H1 (cell line): ENCODE measurements around the gene ZFP3. TPM values are rescaled to one million over a fixed set of nuclear protein-coding genes. Genes with fewer than 3 reads are reported as not detected.

Experiments used
- ATF3 ChIP-seq: IDR thresholded peaks from 2 replicates; pipeline ENCODE4 v1.6.1; 2011; ENCODE audit warnings: low read depth, mild to moderate bottlenecking, low read length; ENCODE audit not compliant: insufficient read depth
- RXRA ChIP-seq: IDR thresholded peaks from 2 replicates; pipeline ENCODE4 v1.6.1; 2011; ENCODE audit warnings: low read depth, mild to moderate bottlenecking, low read length, moderate library complexity; ENCODE audit not compliant: insufficient read depth
- TAF7 ChIP-seq: optimal IDR thresholded peaks from 2 replicates; pipeline ENCODE3; 2011; ENCODE audit warnings: low read depth, mild to moderate bottlenecking, inconsistent platforms, low read length, moderate library complexity, borderline replicate concordance
- polyA plus RNA-seq, 7 experiments: library from polyadenylated mRNA; depleted of rRNA in 3 of 7; stranded (reverse) in 5 of 7; unstranded in 2 of 7; fragments of >200 nt in 5 of 7; fragments of 200-250 nt in 2 of 7; gene quantifications; 1 replicate in 5 of 7; 2 replicates in 1 of 7; 4 replicates in 1 of 7; pipeline versions ENCODE4 v1.2.1 to v1.2.3, GENCODE V29; 2011 to 2013; ENCODE audit warnings: missing spikeins in 2 of 7, mixed read lengths in 2 of 7
- total RNA-seq: library from RNA; stranded (reverse); fragmentation: NEBNext Ultra II Directional; extraction: Animal tissue kit (Norgen Biotek cat#: 25700); gene quantifications from 2 replicates; pipeline ENCODE4 v1.2.1, GENCODE V29; 2021
- TF ChIP-seq, protein P1 (sequence below), 3 experiments: IDR thresholded peaks; 1 replicate in 2 of 3; 2 replicates in 1 of 3; pipeline versions ENCODE4 v1.5.1 to v1.6.1; 2011; ENCODE audit warnings: low read length in 3 of 3, mild to moderate bottlenecking in 3 of 3, inconsistent platforms in 2 of 3, low read depth in 1 of 3, moderate library complexity in 1 of 3; ENCODE audit not compliant: insufficient read depth in 1 of 3; ENCODE audit errors: control extremely low read depth in 1 of 3
- TF ChIP-seq, protein P2 (sequence below): fragments of 300-600 bp; sonication (generic); IDR thresholded peaks from 2 replicates; pipeline ENCODE4 v1.7.1; 2012; ENCODE audit warnings: low read length, moderate library complexity, mild to moderate bottlenecking, inconsistent platforms; ENCODE audit not compliant: insufficient replicate concordance

ZFP3 gene
- total and polyA plus RNA-seq, 2 of the 8 experiments (the other 6 are each of a cell fraction or from before 2014, with no cell fraction given): 0.15 to 0.44 TPM

DNA sequence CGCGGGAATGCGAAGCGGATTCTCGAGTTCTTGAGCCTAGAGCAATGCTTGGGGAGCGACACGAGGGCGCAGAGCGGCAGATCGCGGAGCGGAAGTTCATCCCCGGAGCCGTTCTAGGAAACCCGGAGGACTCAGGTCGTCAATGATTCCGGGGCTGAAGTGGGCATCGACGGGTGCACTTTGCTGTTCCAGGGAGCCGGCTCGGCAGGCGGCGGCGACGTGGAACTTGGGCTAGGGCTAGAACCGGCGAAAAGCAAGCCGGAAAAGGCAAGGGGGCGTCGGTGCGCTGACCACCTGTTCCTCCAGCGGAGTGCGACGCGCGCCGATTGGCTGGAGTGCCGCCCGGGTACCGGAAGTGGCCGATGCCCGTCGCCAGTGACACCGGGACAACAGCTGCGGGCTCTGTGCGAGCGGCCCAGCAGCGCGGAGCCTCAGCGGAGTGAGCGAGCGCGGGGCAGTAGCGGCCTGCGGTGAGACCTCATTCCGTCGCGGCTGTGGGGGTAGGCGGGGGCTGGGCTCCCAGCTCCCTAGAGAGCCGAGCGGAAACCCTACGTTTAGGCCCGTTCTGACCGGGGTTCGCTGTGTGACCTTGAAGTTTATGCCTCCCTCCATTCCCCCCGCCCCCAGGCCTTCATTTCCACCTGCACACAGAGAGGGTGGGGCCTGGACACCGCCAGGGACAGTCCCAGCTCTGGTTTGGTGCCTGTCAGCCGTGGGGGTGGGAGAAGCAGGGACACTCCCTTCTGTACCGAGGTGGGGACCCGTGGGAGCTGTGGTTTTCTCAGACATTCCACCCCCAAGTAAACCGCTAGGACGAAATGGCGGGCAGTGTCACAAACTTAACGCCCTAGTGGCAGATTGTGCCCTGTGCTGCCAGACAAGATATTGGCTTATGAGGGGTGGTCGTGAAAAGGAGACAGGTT lies at the start of gene ZFP3 (continued):
- TF ChIP-seq, protein P1, sequence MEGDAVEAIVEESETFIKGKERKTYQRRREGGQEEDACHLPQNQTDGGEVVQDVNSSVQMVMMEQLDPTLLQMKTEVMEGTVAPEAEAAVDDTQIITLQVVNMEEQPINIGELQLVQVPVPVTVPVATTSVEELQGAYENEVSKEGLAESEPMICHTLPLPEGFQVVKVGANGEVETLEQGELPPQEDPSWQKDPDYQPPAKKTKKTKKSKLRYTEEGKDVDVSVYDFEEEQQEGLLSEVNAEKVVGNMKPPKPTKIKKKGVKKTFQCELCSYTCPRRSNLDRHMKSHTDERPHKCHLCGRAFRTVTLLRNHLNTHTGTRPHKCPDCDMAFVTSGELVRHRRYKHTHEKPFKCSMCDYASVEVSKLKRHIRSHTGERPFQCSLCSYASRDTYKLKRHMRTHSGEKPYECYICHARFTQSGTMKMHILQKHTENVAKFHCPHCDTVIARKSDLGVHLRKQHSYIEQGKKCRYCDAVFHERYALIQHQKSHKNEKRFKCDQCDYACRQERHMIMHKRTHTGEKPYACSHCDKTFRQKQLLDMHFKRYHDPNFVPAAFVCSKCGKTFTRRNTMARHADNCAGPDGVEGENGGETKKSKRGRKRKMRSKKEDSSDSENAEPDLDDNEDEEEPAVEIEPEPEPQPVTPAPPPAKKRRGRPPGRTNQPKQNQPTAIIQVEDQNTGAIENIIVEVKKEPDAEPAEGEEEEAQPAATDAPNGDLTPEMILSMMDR (IDR thresholded peaks at IDR 0.05; ENCODE audit: control extremely low read depth in 1 of 3, insufficient read depth in 1 of 3, low read depth in 1 of 3, low read length in 3 of 3): peak in 1 of 3 experiments; percentile 14; a peak in 1 of 4 replicates
- no peak for TF ChIP-seq RXRA
- TF ChIP-seq ATF3: no peak
- no peak for TF ChIP-seq TAF7
- TF ChIP-seq, protein P2, sequence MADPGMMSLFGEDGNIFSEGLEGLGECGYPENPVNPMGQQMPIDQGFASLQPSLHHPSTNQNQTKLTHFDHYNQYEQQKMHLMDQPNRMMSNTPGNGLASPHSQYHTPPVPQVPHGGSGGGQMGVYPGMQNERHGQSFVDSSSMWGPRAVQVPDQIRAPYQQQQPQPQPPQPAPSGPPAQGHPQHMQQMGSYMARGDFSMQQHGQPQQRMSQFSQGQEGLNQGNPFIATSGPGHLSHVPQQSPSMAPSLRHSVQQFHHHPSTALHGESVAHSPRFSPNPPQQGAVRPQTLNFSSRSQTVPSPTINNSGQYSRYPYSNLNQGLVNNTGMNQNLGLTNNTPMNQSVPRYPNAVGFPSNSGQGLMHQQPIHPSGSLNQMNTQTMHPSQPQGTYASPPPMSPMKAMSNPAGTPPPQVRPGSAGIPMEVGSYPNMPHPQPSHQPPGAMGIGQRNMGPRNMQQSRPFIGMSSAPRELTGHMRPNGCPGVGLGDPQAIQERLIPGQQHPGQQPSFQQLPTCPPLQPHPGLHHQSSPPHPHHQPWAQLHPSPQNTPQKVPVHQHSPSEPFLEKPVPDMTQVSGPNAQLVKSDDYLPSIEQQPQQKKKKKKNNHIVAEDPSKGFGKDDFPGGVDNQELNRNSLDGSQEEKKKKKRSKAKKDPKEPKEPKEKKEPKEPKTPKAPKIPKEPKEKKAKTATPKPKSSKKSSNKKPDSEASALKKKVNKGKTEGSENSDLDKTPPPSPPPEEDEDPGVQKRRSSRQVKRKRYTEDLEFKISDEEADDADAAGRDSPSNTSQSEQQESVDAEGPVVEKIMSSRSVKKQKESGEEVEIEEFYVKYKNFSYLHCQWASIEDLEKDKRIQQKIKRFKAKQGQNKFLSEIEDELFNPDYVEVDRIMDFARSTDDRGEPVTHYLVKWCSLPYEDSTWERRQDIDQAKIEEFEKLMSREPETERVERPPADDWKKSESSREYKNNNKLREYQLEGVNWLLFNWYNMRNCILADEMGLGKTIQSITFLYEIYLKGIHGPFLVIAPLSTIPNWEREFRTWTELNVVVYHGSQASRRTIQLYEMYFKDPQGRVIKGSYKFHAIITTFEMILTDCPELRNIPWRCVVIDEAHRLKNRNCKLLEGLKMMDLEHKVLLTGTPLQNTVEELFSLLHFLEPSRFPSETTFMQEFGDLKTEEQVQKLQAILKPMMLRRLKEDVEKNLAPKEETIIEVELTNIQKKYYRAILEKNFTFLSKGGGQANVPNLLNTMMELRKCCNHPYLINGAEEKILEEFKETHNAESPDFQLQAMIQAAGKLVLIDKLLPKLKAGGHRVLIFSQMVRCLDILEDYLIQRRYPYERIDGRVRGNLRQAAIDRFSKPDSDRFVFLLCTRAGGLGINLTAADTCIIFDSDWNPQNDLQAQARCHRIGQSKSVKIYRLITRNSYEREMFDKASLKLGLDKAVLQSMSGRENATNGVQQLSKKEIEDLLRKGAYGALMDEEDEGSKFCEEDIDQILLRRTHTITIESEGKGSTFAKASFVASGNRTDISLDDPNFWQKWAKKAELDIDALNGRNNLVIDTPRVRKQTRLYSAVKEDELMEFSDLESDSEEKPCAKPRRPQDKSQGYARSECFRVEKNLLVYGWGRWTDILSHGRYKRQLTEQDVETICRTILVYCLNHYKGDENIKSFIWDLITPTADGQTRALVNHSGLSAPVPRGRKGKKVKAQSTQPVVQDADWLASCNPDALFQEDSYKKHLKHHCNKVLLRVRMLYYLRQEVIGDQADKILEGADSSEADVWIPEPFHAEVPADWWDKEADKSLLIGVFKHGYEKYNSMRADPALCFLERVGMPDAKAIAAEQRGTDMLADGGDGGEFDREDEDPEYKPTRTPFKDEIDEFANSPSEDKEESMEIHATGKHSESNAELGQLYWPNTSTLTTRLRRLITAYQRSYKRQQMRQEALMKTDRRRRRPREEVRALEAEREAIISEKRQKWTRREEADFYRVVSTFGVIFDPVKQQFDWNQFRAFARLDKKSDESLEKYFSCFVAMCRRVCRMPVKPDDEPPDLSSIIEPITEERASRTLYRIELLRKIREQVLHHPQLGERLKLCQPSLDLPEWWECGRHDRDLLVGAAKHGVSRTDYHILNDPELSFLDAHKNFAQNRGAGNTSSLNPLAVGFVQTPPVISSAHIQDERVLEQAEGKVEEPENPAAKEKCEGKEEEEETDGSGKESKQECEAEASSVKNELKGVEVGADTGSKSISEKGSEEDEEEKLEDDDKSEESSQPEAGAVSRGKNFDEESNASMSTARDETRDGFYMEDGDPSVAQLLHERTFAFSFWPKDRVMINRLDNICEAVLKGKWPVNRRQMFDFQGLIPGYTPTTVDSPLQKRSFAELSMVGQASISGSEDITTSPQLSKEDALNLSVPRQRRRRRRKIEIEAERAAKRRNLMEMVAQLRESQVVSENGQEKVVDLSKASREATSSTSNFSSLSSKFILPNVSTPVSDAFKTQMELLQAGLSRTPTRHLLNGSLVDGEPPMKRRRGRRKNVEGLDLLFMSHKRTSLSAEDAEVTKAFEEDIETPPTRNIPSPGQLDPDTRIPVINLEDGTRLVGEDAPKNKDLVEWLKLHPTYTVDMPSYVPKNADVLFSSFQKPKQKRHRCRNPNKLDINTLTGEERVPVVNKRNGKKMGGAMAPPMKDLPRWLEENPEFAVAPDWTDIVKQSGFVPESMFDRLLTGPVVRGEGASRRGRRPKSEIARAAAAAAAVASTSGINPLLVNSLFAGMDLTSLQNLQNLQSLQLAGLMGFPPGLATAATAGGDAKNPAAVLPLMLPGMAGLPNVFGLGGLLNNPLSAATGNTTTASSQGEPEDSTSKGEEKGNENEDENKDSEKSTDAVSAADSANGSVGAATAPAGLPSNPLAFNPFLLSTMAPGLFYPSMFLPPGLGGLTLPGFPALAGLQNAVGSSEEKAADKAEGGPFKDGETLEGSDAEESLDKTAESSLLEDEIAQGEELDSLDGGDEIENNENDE: no peak
